Renal cortex interstitium (tissue), 15 donors: Measurements from ENCODE around the gene UAP1L1. TPM values are rescaled to one million over a fixed set of nuclear protein-coding genes. Genes with fewer than 3 reads are reported as not detected.
"Not testable (repeated sequence)": the region's sequence is repeated elsewhere in the genome, so short reads cannot be mapped to it uniquely, and the experiment has no call there.

Experiments used
- DNase-seq, 11 donors: peaks; one replicate each; pipeline ENCODE4 v3.0.0-alpha.2; 2013; ENCODE audit warnings: low read depth in 9 of 11, low spot score in 4 of 11; ENCODE audit errors: extremely low read depth in 1 of 11
- long read RNA-seq, 16 experiments: transcript quantifications; one replicate each; lab custom pipeline, GENCODE V29; 2026
- polyA plus RNA-seq, 3 donors: library from polyadenylated mRNA; unstranded; fragments of 120-200 nt; gene quantifications; one replicate each; pipeline ENCODE4 v1.2.1, GENCODE V29; 2013; ENCODE audit not compliant: insufficient read length in 3 of 3

The UAP1L1 gene, protein sequence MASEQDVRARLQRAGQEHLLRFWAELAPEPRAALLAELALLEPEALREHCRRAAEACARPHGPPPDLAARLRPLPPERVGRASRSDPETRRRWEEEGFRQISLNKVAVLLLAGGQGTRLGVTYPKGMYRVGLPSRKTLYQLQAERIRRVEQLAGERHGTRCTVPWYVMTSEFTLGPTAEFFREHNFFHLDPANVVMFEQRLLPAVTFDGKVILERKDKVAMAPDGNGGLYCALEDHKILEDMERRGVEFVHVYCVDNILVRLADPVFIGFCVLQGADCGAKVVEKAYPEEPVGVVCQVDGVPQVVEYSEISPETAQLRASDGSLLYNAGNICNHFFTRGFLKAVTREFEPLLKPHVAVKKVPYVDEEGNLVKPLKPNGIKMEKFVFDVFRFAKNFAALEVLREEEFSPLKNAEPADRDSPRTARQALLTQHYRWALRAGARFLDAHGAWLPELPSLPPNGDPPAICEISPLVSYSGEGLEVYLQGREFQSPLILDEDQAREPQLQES
- 1 to 10 TPM; 4.9 to 9.2 (median 5.7) TPM for polyA plus RNA-seq
- long read RNA-seq, donor 1, result 0 reads
- long read RNA-seq, donor 2, result 0 reads
- long read RNA-seq, donor 3, result 0 reads
- long read RNA-seq, donor 4, result 0 reads
- long read RNA-seq, donor 5, result 0 reads
- long read RNA-seq, donor 6, result 0 reads
- long read RNA-seq, donor 7, result 0 reads
- long read RNA-seq, donor 8, partial matches to known transcripts, result 0 of 2 reads
- long read RNA-seq, donor 8, other reads (novel, unspliced or antisense), result 0 of 2 reads
- long read RNA-seq, donor 9, result 0 reads
- long read RNA-seq, donor 10, result 0 reads
- long read RNA-seq, donor 11, result 0 reads
- long read RNA-seq, donor 12, result 0 reads
- long read RNA-seq, donor 13, result 0 reads
- long read RNA-seq, donor 14, result 0 reads
- long read RNA-seq, donor 15, result 0 reads
- long read RNA-seq, donor 16, partial matches to known transcripts, result 11 of 13 reads
- long read RNA-seq, donor 16, other reads (novel, unspliced or antisense), result 0 of 13 reads

DNA sequence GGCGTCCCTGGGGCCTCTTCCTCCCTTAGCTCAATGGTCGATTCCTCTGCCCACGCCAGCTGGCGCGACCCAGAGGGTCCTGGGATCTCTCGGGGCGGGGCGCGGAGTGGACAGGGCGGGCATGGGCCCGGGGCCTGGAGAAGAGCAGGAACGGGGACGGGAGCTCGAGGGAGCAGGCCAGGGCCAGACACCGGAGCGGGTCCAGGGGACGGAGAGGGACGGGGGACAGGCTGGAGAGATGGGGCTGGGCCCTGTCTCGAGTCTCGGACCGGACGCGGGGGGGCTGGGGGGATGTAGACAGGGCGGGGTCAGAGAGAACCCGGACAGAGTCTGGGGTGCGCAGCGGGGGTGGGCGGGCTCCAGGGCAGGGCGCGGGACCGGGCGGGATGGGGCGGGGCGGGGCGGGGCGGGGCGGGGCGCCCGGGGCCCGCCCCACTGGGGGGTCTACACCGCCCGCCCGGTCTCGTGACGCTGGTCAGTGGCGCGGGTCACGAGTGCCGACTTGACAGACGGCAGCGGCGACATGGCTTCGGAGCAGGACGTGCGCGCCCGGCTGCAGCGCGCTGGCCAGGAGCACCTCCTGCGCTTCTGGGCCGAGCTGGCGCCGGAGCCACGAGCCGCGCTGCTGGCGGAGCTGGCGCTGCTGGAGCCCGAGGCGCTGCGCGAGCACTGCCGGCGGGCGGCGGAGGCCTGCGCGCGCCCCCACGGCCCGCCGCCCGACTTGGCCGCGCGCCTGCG, at the start of gene UAP1L1:
TSS of gene UAP1L1 (plus strand) at position 508 of the 738 bp plus-strand sequence. CDS start at position 524, 16 bp downstream.
- no peak for DNase-seq

DNA sequence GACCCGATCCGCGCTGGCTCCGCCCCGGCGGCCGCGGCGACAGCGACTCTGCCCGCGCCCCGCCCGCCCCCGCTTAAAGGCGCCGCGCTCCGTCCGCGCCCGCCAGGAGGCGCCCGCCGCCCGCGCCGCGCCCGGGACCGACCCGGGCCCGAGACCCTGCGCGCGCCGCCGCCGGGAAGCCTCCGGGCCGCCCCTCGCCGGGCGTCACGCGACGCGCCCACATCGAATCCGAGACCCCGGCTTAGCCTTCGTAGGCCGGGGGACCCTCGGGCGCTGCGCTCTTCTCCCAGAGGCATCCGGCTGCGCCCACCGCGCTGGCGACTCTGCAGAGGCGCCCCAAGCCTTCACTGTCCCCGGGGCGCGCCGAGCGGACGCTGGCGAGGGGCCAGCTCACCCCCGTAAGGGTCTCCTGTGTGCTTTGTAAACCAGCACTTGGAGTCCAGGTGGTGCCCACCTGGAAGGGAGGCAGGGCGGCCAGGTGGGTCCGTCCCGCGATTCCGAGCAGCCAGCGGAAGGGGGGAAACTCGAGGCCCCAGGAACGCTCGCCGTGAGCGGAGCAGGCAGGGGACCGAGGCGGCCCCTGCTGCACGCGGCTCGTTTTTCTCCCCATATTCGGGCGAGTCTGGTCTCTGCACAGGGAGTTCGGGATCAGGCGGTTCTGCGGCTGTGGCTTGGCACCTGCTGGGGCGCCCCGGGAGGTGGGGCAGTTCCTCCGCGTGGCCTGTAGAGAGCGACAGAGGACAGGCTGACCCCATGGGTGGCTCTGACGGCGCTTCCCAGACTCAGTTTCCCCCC, 48.9 kb upstream of the UAP1L1 start:
- peak in 4 of 11 donors; percentile 22 to 61 (median 47) for DNase-seq

DNA sequence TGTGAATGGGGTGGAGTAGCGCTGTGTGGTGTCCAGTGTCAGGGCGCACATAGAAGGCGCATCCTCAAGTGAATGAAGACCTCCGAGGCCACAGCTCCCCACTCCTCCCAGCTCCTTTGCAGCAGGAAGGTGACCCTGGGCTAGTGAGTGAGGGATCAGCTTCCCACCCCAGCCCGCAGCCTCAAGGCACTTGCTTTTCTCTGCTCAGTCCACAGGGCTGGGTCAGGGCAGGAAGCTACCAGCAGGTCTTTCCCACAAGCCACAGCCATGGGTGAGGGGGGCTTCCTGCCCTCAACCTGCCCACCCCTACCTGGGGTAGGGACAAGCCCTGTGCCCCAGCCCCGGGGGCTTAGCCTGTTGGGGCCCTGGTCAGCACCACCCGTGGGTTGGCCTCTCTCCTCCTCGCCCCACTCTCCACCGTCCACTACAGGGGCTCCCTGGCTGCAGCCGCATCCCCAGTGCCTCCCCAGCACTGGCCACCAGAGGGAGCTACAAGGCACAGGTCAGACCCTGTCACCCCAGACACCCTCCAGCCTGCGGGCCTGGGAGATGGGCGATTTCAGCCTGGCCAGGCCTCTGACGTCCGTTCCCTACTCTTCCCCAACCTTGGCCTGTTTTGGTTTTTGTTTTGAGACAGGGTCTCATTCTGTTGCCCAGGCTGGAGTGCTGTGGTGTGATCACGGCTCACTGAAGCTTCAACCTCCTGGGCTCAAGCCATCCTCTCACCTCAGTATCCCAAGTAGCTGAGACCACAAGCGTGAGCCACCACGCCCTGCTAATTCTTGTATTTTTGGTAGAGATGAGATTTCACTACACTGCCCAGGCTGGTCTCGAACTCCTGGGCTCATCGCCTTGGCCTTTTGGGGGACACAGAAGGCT, 48.0 kb upstream of the UAP1L1 start:
- no peak for DNase-seq

DNA sequence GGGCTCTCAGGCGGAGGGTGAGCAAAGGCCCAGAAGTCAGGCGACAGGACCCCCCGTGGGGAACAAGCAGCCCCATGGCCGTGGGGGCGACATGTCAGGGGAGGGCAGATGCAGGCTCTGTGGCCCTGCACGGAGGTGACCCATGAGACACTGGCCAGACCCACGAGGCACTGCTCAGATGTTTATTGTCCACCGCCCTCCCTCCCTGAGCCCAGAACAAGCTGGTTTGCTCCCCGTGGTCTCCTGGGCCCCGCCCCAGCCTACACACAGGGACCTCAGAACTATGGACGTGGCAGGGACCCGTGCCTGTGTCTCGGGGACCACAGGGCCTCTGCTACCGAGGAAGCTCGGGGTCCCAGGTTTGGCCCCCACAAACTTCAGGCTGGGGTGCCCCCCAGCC, 47.3 kb upstream of the UAP1L1 start:
- no peak for DNase-seq

DNA sequence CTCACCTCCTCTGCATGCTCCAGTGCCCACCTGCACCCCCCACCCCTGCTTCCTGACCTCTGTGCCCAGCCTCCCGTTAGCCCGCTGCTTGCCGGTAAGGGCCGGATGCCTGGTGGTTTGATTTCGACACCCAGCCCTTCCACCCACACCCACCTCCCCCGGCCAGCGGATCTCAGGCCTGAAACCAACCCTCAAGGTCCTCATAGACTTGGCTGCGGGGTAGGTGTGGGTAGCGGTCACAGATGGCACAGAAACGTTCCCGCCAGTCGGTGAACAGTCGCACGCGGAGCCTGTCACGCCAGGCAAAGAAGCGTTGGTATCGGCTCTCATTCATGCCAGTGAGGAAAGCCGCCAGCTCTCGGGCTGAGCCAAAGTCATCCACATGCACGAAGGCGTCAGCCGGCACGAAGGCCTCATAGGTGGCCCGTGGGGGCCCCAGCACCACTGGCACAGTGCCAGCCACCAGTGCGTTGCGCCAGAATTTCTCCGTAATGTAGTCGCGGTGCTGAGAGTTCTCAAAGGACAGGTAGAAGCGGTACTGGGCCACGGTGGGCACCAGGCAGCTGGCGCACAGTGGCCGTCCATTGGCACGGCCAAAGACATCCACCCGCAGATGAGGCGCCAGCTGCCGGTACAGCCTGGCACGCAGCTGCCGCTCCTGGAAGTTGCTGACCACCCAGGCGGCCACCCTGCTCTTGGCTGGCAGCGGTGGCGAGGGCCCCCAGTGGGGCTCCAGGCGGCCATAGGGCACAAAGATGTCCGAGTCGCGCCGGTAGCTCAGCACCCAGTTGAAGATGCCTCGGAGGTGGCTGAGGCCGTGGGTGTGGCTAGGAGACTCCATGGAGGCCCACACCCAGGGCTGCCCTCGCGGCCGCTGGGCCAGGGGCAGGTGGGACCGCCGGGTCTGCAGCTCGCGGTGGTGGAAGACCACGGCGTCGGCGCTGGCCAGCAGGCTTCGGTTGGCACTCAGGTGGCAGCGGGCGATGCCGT, 46.5 kb upstream of the UAP1L1 start:
- DNase-seq, result no peak

DNA sequence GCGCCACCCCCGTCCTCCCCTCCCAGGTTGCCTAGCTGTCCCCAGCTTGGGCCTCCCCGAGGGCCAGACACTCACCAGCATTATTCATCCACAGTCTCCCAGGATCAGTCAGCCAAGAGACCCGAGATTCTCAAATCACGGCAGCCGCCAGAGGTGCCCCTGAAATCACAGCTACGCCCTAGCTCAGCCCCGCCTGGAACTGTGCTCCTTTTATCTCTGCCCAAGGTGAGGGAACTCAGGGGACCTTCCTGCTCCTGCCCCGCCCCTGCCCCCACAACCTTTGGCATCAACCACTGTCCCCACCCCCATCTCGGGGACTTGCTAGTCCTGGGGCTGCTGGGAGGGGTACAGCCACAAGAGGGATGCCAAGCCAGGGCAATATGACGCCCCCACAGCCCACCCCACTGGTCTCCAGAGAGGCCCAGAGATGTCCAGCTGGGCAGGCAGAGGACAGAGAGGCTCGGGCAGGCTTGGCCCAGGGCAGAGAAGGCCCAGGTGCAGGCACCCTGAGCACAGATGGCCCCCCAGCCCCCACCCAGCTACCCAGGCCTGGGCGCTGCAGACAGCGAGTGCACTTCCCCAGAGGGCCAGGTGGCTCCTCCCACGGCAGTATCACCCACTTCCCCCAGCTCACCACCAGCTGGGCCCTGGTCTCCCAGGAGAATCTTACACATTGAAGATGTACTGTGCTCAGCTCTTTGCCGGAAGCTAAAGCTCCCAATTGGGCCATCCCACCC, 45.2 kb upstream of the UAP1L1 start, which contains the start of gene FUT7:
TSS of gene FUT7 (minus strand) at position 185 of the 737 bp plus-strand sequence. CDS start at position 88, 97 bp downstream.
- DNase-seq, result no peak

DNA sequence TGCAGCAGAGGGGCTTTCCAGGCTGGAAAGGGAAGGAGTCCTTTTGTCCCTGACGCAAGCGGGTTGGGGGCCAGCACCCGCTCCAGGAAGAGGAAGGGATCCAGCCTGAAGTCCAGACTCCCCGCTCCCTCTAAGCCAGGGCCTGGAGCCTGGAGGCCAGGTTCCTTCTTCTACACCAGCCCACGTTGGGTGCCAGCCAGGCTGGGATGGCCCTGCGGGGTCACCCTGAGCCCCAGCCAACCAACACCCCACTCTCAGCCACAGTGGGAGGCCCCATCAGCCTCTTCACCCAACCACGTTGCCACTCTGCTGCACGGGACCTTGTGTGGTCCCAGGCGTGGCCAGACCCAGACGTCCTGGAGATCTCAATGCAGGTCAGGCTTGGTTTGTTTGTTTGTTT, 44.5 kb upstream of the UAP1L1 start:
- DNase-seq, result no peak

DNA sequence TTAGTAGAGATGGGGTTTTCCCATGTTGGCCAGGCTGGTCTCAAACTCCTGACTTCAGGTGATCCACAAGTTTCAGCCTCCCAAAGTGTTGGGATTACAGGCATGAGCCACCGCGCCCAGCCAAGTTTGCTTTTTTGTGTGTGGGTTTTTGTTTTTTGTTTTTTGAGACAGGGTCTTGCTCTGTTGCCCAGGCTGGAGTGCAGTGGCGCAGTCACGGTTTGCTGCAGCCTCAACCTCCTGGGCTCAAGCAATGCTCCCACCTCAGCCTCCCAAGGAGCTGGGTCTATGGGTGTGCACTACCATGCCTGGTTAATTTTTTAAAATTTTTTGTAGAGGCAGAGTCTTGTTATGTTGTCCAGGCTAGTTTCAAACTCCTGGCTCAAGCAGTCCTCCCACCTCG, 43.8 kb upstream of the UAP1L1 start:
- DNase-seq, result not testable (repeated sequence)

DNA sequence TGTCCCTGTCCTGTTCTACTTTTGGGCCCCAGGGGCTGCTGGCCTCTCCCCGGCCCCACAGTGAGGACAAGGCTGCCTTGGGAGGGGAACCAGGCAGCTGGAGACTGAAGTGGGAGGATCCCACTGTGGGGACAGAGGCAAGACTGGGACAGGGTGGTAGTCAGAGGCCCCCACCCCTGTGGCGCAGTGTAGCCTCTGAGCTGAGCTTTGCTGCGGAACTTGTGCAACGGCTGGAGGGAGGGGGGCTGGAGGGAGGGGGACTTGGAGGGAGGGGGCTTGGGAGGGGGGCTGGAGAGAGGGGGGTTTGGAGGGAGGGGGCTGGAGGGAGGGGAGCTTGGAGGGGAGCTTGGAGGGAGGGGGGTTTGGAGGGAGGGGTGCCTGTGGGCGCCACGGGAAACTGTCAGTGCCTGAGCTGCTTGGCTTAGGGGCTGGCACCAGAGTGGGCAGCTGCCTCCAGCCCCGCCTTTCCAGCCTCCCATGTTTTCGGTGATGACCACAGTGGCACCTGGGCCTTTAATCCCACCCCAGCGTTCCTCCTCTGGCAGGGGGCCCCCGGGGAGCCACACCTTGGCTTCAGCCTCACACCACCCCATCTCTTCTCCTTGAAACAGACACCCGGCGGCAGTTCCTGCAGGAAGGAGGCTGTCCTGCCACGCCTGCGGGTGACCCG, 43.1 kb upstream of the UAP1L1 start:
- DNase-seq, result no peak

DNA sequence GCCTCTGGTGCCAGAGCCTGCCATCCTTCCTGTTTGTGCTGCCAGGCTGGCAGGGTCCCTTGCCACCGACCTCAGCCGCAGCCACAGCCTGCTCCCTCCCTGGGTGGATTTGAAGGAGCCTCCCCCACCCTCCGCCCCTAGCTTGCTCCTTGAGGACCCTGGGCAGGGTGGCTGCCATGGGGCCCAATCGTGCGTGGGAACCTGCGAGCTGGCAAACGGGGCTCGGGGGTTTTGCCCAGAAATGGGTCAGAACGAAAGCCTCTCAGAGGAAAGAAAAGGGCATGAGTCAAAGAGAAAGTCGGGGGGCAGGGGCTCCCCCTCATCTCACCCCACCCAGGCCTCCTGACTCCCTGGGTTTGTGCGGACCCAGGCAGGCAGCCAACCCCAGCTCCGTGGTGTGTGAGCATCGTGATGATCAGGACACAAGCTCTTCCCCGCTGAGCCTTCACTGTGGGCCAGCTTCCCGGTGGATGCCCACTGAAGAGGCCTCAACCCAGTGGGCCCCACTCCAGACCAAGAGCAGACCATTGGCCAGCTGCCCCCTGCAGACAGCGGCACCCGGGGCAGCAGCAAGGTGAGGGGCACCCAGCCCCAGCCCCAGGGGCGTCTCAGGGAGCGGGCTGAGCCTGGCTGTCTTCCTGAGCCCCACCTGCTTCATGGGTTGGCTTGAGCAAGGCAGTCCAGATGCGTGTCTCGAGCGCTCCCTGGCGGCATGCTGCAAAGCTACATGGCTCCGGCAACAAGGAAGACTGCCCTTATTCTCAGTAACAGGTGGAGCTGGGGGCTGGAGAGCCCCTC, 42.4 kb upstream of the UAP1L1 start:
- DNase-seq, result peak in 5 of 11 donors; percentile 72 to 75 (median 72)

DNA sequence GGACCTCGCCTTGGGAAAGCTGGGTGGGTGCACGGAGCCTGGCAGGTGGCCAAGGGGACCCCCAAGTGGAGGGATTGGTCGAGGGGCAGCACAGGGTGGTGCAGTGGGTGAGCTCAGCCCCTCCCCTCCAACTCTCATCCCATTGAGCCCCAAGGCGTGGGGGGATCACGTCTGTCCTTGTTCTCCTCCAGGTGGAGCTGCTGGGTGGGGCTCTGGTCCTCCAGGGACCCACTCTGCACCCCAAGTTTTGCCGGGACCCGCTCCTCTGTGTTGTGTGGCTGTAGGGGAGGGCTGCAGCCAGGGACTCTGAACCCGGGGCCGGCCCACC, 41.8 kb upstream of the UAP1L1 start:
- no peak for DNase-seq

DNA sequence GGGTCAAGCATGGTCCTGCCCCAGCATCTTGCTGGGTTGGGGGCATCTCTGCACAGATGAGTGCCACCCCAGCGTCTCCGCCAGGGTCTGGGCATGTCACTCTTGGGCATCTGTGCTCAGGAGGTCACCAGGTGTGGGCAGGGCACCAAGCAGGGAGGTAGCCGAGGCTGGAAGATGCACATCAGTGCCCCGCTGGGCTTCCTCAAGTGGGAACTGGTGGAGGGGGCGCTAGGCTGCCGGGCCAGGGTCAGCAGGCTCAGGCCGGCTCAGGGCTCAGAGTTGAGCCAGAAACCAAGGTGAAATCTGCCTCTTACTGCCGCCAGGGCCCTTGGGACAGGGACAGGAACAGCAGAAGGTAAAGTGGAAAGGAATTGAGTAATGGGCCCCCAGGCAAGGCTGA, 41.4 kb upstream of the UAP1L1 start:
- DNase-seq, result no peak

DNA sequence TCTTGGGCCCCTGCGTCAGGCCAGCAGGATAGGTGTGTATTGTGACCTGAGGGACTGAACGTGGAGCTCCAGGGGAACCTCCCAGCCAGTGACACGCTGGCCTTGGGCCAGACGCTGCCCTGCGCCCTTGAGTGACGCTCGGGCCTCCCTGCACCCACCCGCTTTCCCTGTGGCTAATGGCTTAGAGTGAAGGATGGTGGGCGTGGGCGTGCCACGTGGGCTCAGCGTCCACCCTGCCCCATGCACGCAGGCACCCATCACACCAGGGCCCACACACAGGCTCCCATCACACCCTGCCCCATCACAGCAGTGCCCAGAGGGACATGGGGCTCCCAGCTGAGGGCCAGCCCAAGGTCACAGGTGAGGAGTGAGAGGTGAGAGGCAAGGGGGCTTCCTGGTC, 40.3 kb upstream of the UAP1L1 start:
- DNase-seq, result no peak

DNA sequence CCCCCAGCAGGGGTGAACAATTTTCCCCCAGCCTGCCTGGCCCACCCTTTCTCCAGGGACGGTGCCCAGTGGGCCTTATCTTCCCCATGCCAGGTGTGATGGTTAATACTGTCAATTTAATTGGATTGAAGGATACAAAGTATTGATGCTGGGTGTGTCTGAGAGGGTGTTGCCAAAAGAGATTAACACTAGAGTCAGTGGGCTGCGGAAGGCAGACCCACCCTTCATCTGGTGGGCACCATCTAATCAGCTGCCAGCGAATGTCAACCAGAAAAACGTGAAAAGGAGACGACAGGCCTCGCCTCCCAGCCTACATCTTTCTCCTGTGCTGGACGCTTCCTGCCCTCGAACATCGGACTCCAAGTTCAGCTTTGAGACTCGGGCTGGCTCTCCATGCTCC, 39.8 kb upstream of the UAP1L1 start:
- DNase-seq, result no peak
